Heart left ventricle (tissue), 16 donors: ENCODE data around the gene CLPSL1. TPM values are rescaled to one million over a fixed set of nuclear protein-coding genes. Genes with fewer than 3 reads are reported as not detected.
"Not testable (repeated sequence)": the region's sequence is repeated elsewhere in the genome, so short reads cannot be mapped to it uniquely, and the experiment has no call there.

Source experiments
- ATAC-seq, 4 donors: fragments of 200-7000 bp; cut with Tn5 transposase; one replicate each; pipeline ENCODE4 v1.9.1; 2020 to 2022; ENCODE audit warnings: moderate library complexity in 4 of 4, mild to moderate bottlenecking in 3 of 4, moderate number of reproducible peaks in 1 of 4
- DNase-seq, 5 donors: peaks; one replicate each; pipeline ENCODE4 v3.0.0-alpha.2; 2020
- H3K27ac ChIP-seq, 12 donors: fragments of 200-600 bp; sonication (generic) in 4 of 12; one replicate each; pipeline versions ENCODE4 v1.5.0 to v1.8.0; 2016 to 2022; ENCODE audit warnings: mild to moderate bottlenecking in 2 of 12
- H3K27me3 ChIP-seq, 9 donors: fragments of 200-600 bp; sonication (generic) in 2 of 9; one replicate each; pipeline versions ENCODE4 v1.5.1 to v1.8.0; 2016 to 2022; ENCODE audit warnings: mild to moderate bottlenecking in 3 of 9
- H3K36me3 ChIP-seq, 9 donors: fragments of 200-600 bp; sonication (generic) in 2 of 9; one replicate each; pipeline versions ENCODE4 v1.5.0 to v1.8.0; 2018 to 2022; ENCODE audit warnings: mild to moderate bottlenecking in 2 of 9
- H3K4me1 ChIP-seq, 12 donors: fragments of 200-600 bp; sonication (generic) in 4 of 12; one replicate each; pipeline versions ENCODE4 v1.5.0 to v1.8.0; 2016 to 2022; ENCODE audit warnings: mild to moderate bottlenecking in 3 of 12
- H3K4me3 ChIP-seq, 12 donors: fragments of 200-600 bp; sonication (generic) in 4 of 12; one replicate each; pipeline versions ENCODE4 v1.5.0 to v1.8.0; 2017 to 2022; ENCODE audit warnings: mild to moderate bottlenecking in 9 of 12, moderate library complexity in 4 of 12
- H3K9me3 ChIP-seq, 12 donors: fragments of 200-600 bp; sonication (generic) in 4 of 12; one replicate each; pipeline versions ENCODE4 v1.5.0 to v1.8.0; 2016 to 2022; ENCODE audit warnings: mild to moderate bottlenecking in 1 of 12
- CTCF ChIP-seq, 12 donors: fragments of 200-600 bp; sonication (generic) in 4 of 12; IDR thresholded peaks; one replicate each; pipeline versions ENCODE4 v1.5.0 to v1.8.0; 2018 to 2022; ENCODE audit warnings: antibody characterized with exemption in 12 of 12, mild to moderate bottlenecking in 5 of 12
- POLR2A ChIP-seq, 2 donors: fragments of 450-650 bp; IDR thresholded peaks; one replicate each; pipeline ENCODE4 v1.6.1; 2017; ENCODE audit warnings: antibody characterized with exemption in 2 of 2, mild to moderate bottlenecking in 2 of 2, moderate library complexity in 2 of 2
- WGBS, 4 donors: extraction: QIAGEN DNeasy Blood & Tissue Kit in 2 of 4; methylation state at CpG; one replicate each; pipeline versions ENCODE4 v1.1.5 to v1.1.7; 2013 to 2018; 5-methylcytosine and 5-hydroxymethylcytosine counted together
- intact Hi-C, 10 donors: fragments of 100-400 bp; cut with DNase I; formaldehyde crosslinking; loops; one replicate each; pipeline versions ENCODE4 v1.11.1 to v1.14.2; 2022
- long read RNA-seq, 3 donors: library from polyadenylated mRNA; unstranded; transcript quantifications; one replicate each; pipeline ENCODE4 v2.0.0, GENCODE V29; 2020 to 2021
- polyA plus RNA-seq, 2 donors: library from polyadenylated mRNA; stranded (reverse); fragments of 200-250 nt; gene quantifications; one replicate each; pipeline ENCODE4 v1.2.3, GENCODE V29; 2013
- total RNA-seq, 9 donors: library from RNA; depleted of rRNA in 2 of 9; stranded (reverse); fragments of >200 nt in 2 of 9; fragmentation: NEBNext Ultra II Directional in 3 of 9; extraction: Animal tissue kit (Norgen Biotek cat#: 25700) in 3 of 9; gene quantifications; one replicate each; pipeline versions ENCODE4 v1.1.0 to v1.2.4, GENCODE V29; 2016 to 2023
- donor health status: ischemic (EF 13 %, LVEDD 7.1; RV severe dilation, severe dysfunction).
- donor health status: healthy with polysubstance abuse.
- donor health status: DM: no; HTN: yes; CAD: no.
- donor health status: DM: no; HTN: no; CAD: no.
- donor health status: ischemic (EF 25% LVEDD 6.9; RV normal size, moderate dysfunction).
- donor health status: ischemic (EF 25% LVEDD 5.7; RV mildly dilated, moderate dysfunction).
- donor health status: healthy.
- donor health status: DM: yes; HTN: yes; CAD: no.
- donor health status: ischemic (EF 35%, LVEDD 5.7; RV mildly dilated, moderate dysfunction).
- donor health status: nonischemic (EF 11% LVEDD 7.7; RV severe dilation, severe dysfunction).
- donor health status: DM: yes; HTN: yes; CAD: no.
- donor health status: PGD.
- donor health status: ischemic (EF 29% LVEDD 5.4; RV normal size, mild dysfunction).
- donor health status: nonischemic (EF 23%, LVEDD 6.1; RV moderate dilation, normal function).

Gene CLPSL1
- not detected for total RNA-seq
- not detected for polyA plus RNA-seq
- long read RNA-seq, donor 1: 0 reads
- long read RNA-seq, donor 2: 0 reads
- long read RNA-seq, donor 3: 0 reads

GRCh38 chr6:35780719-35781118, at the start of gene CLPSL1:
Gene CLPSL1 (plus strand): TSS chr6:35781019. CDS start chr6:35781111, 92 bp downstream.
- TF ChIP-seq CTCF (IDR thresholded peaks at IDR 0.05) (no peak), POLR2A (IDR thresholded peaks at IDR 0.05) (no peak)
- DNase-seq: no peak
- Histone ChIP-seq H3K4me3 (no peak within 1 kb of the TSS), H3K36me3 (no peaks in the 10 kb centered on the region), H3K27me3 (peaks cover 0 to 47% (median 15%) of the 10 kb centered on the region in 9 donors), H3K27ac (no peak within 1 kb of the TSS), H3K4me1 (peaks cover 0 to 9% (median 5%) of the 10 kb centered on the region in 12 donors), H3K9me3 (no peaks in the 10 kb centered on the region)
- WGBS, 4 donors: 85 to 88% (median 87%) methylated on average over 7 of the region's 7 CpGs
- intact Hi-C loops: no loop called here
- no peak for ATAC-seq

- H3K9me3 ChIP-seq: no peaks in the 10 kb centered on the region
- peaks cover 21 to 83% (median 46%) of the 10 kb centered on the region in 12 donors for H3K4me1 ChIP-seq
- peak; percentile 54 to 70 (median 65) for ATAC-seq
- intact Hi-C loops: loop anchor here in 2 of 10 donors (2.0 to 5.0 kb wide), 2 partner anchors 129 to 131 kb away; no protein-coding TSS in a partner anchor
- H3K4me3 ChIP-seq: peak overlapping the region; percentile 56 to 98 (median 73)
- H3K27ac ChIP-seq: peak overlapping the region; percentile 96 to 100 (median 100)
- no peaks in the 10 kb centered on the region for H3K36me3 ChIP-seq
- peak; percentile 95 to 98 (median 97) for DNase-seq
- TF ChIP-seq POLR2A (IDR thresholded peaks at IDR 0.05) (peak; percentile 75 to 94), CTCF (IDR thresholded peaks at IDR 0.05) (no peak)
- 0% methylated on average over 4 to 23 of the region's 23 CpGs for WGBS, 4 donors
- no peaks in the 10 kb centered on the region for H3K27me3 ChIP-seq
These were observed 49.4 kb upstream of the CLPSL1 start for GRCh38 chr6:35731414-35731735.

- intact Hi-C loops: loop anchor here in 4 of 10 donors (1.0 to 5.0 kb wide), 4 partner anchors 43 to 131 kb away; partner anchors contain the start of gene FKBP5 (in 2 of the 4)
- 0 to 2% (median 0%) methylated on average over 18 to 61 of the region's 61 CpGs for WGBS, 4 donors
- Histone ChIP-seq H3K4me1 (peaks cover 21 to 83% (median 41%) of the 10 kb centered on the region in 12 donors), H3K36me3 (no peaks in the 10 kb centered on the region), H3K27me3 (no peaks in the 10 kb centered on the region), H3K27ac (peak overlapping the region; percentile 96 to 100 (median 100)), H3K9me3 (no peaks in the 10 kb centered on the region), H3K4me3 (peak overlapping the region; percentile 56 to 98 (median 73))
- peak in 1 of 2 donors; percentile 39 for TF ChIP-seq POLR2A (IDR thresholded peaks at IDR 0.05)
- TF ChIP-seq CTCF (IDR thresholded peaks at IDR 0.05): peak in 5 of 12 donors; percentile 8 to 31 (median 25)
- DNase-seq: peak; percentile 96 to 99 (median 97)
- peak; percentile 57 to 80 (median 76) for ATAC-seq
These were observed 48.9 kb upstream of the CLPSL1 start for GRCh38 chr6:35731736-35732532.

GRCh38 chr6:35733633-35734032, 47.2 kb upstream of the CLPSL1 start:
- DNase-seq: no peak
- TF ChIP-seq CTCF (IDR thresholded peaks at IDR 0.05) (no peak), POLR2A (IDR thresholded peaks at IDR 0.05) (no peak)
- no peaks in the 10 kb centered on the region for H3K27me3 ChIP-seq
- no peaks in the 10 kb centered on the region for H3K9me3 ChIP-seq
- H3K36me3 ChIP-seq: no peaks in the 10 kb centered on the region
- peak overlapping the region in 8 of 12 donors; percentile 98 to 100 (median 100) for H3K27ac ChIP-seq
- no peak for ATAC-seq
- H3K4me1 ChIP-seq: peaks cover 16 to 74% (median 30%) of the 10 kb centered on the region in 12 donors
- WGBS, 4 donors: 93 to 96% (median 94%) methylated on average over 8 of the region's 8 CpGs
- no peak overlapping the region for H3K4me3 ChIP-seq
- intact Hi-C loops: loop anchor here in 3 of 10 donors (1.0 to 5.0 kb wide), 3 partner anchors 45 to 147 kb away; partner anchors contain the start of gene FKBP5 (in 2 of the 3)

GRCh38 chr6:35734319-35734718, 46.5 kb upstream of the CLPSL1 start:
- WGBS, 4 donors: 89 to 97% (median 95%) methylated on average over 12 of the region's 12 CpGs
- not testable (repeated sequence) for H3K27me3 ChIP-seq, DNase-seq, H3K9me3 ChIP-seq, H3K4me3 ChIP-seq, H3K36me3 ChIP-seq, ATAC-seq
- H3K4me1 ChIP-seq: peaks cover 11 to 68% (median 23%) of the 10 kb centered on the region in 12 donors
- H3K27ac ChIP-seq: peak overlapping the region in 2 of 12 donors; percentile 100
- intact Hi-C loops: loop anchor here in 1 of 10 donors (5.0 kb wide), 1 partner anchor 132 kb away; no protein-coding TSS in a partner anchor
